ENCODE data around the gene CUL3. TPM values are rescaled to one million over a fixed set of nuclear protein-coding genes. Genes with fewer than 3 reads are reported as not detected.
A peak's percentile ranks its signal among the peaks of the same experiment; 100 is the strongest.

Gene CUL3
- total RNA-seq, 1 experiment from 2014 or later = 86.2 TPM

GRCh38 chr2:224433442-224433841, 151.7 kb downstream of the CUL3 start (continued):
- TF ChIP-seq AFF4 (CRISPR knock-in tag; IDR thresholded peaks at IDR 0.05; ENCODE audit: borderline replicate concordance) (peak; percentile 54; the same call in 1 of the 2 replicates), TEAD4 (CRISPR knock-in tag; IDR thresholded peaks at IDR 0.05) (peak; percentile 77), NFYB (CRISPR knock-in tag; conservative IDR thresholded peaks at IDR 0.05; ENCODE audit: low read depth) (no peak), CDX4 (CRISPR knock-in tag; IDR thresholded peaks at IDR 0.05; ENCODE audit: borderline replicate concordance) (no peak)

- ChIA-PET CTCF (interaction anchor here (0.9 kb wide), 1 partner anchor 18 kb away, joined by 6 read pairs; no protein-coding TSS in a partner anchor), POLR2A (no interaction called here)
- DNase-seq (ENCODE audit: low spot score) (no peak), ATAC-seq (no peak)
- H3K27ac Mint-ChIP-seq = peak overlapping the region; percentile 65
- H3K27me3 Mint-ChIP-seq (ENCODE audit: low read depth) = peaks cover 3% of the 10 kb centered on the region; the same call in 1 of the 2 replicates
- peaks cover 45% of the 10 kb centered on the region for H3K4me1 Mint-ChIP-seq
- H3K4me3 Mint-ChIP-seq = peak overlapping the region; percentile 22
- peaks cover 44% of the 10 kb centered on the region for H3K9me3 Mint-ChIP-seq
- peaks cover 45% of the 10 kb centered on the region for H3K36me3 Mint-ChIP-seq
- TF ChIP-seq MYBL2 (CRISPR knock-in tag; IDR thresholded peaks at IDR 0.05) = no peak
- no peak for TF ChIP-seq STAT6 (CRISPR knock-in tag; conservative IDR thresholded peaks at IDR 0.05; ENCODE audit: low read depth)
- TF ChIP-seq ZNF671 (CRISPR knock-in tag; IDR thresholded peaks at IDR 0.05) = no peak
- no peak for TF ChIP-seq TP53 (CRISPR knock-in tag; IDR thresholded peaks at IDR 0.05)
- TF ChIP-seq ZNF263 (CRISPR knock-in tag; IDR thresholded peaks at IDR 0.05; ENCODE audit: low read depth) = no peak
- TF ChIP-seq IRF2 (CRISPR knock-in tag; IDR thresholded peaks at IDR 0.05; ENCODE audit: borderline replicate concordance, low read depth) = no peak
- no peak for TF ChIP-seq AR (CRISPR knock-in tag; IDR thresholded peaks at IDR 0.05)
- no peak for TF ChIP-seq NR1H2 (CRISPR knock-in tag; IDR thresholded peaks at IDR 0.05)
- no peak for TF ChIP-seq ERG (CRISPR knock-in tag; IDR thresholded peaks at IDR 0.05)
- no peak for TF ChIP-seq RORB (CRISPR knock-in tag; IDR thresholded peaks at IDR 0.05)
- no peak for TF ChIP-seq CREB1 (CRISPR knock-in tag; IDR thresholded peaks at IDR 0.05)
- no peak for TF ChIP-seq NR2C2 (CRISPR knock-in tag; IDR thresholded peaks at IDR 0.05)
- TF ChIP-seq SOX15 (CRISPR knock-in tag; IDR thresholded peaks at IDR 0.05) = no peak
- TF ChIP-seq ATF1 (CRISPR knock-in tag; IDR thresholded peaks at IDR 0.05) = no peak
- TF ChIP-seq AFF4 (CRISPR knock-in tag; IDR thresholded peaks at IDR 0.05; ENCODE audit: borderline replicate concordance) = no peak
- no peak for TF ChIP-seq USF1 (CRISPR knock-in tag; IDR thresholded peaks at IDR 0.05)
- no peak for TF ChIP-seq CREM (CRISPR knock-in tag; IDR thresholded peaks at IDR 0.05)
Measured at GRCh38 chr2:224432003-224432579, 153.1 kb downstream of the CUL3 start.

Data from WTC11 (cell line).